Neural crest cell (in vitro differentiated cells): ENCODE results near the gene HIPK3. TPM values are rescaled to one million over a fixed set of nuclear protein-coding genes. Genes with fewer than 3 reads are reported as not detected.

ENCODE experiments used
- DNase-seq: peaks from one replicate; pipeline ENCODE4 v3.0.0; 2021; ENCODE audit warnings: low read depth, mixed read lengths, low spot score
- H3K27ac Mint-ChIP-seq: one replicate; pipeline ENCODE4 v1.8.0; 2021; ENCODE audit warnings: mild to moderate bottlenecking, mixed read lengths; ENCODE audit not compliant: unreplicated experiment
- H3K27me3 Mint-ChIP-seq: 2 replicates; pipeline ENCODE4 v1.8.0; 2021; ENCODE audit warnings: low read depth, mild to moderate bottlenecking, mixed read lengths
- H3K36me3 Mint-ChIP-seq: 2 replicates; pipeline ENCODE4 v1.8.0; 2021; ENCODE audit warnings: low read depth, mild to moderate bottlenecking, mixed read lengths
- H3K4me1 Mint-ChIP-seq: 2 replicates; pipeline ENCODE4 v1.8.0; 2021; ENCODE audit warnings: mixed read lengths
- H3K4me3 Mint-ChIP-seq: one replicate; pipeline ENCODE4 v1.8.0; 2021; ENCODE audit warnings: mild to moderate bottlenecking, mixed read lengths
- H3K9me3 Mint-ChIP-seq: 2 replicates; pipeline ENCODE4 v1.8.0; 2021; ENCODE audit warnings: mixed read lengths
- total RNA-seq: library from RNA; stranded (reverse); gene quantifications from 2 replicates; pipeline ENCODE4 v1.2.1, GENCODE V29; 2021
- TF ChIP-seq, protein P1 (sequence below): fragments of 200-600 bp; sonication (generic); conservative IDR thresholded peaks from 2 replicates; pipeline ENCODE4 v1.5.0; 2021; ENCODE audit warnings: antibody characterized with exemption, mild to moderate bottlenecking

HIPK3 gene
- total RNA-seq, 1 donor from 2014 or later: 33.8 TPM

DNA sequence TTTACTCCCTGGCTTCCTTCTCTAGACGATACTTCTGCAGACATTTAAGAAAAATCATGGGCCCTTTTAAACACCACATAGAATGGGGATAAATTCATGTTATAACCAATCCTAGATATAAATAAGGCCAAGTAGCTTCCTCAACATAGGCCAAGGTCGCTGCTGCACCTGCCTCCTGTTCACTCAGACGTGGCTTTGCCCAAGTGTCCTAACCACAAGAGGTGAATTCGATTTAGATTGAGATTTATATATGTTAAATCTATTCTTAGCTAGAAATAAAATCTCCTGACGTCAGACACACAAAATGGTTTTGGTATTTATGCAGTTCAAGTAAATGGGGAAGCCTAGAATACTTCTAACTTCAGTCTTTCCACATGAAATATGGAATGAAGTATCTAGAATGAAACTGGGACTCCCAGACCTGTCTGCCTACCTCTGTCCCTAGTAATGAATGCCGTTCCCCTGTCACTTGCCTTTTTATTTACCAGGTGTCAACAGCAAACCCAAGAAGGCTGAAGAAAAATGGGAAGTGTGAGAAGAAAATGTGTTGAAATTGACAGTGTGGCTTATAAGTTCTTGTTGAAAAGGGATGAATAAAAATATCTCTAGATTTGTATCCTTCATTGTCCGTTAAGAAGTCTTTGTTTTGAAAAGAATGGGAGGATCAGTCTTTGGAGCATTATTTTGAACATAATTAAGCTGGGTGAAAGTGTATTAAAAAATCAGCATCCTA lies 131.8 kb downstream of the HIPK3 start:
- Mint-ChIP-seq H3K36me3 (peaks cover 5% of the 10 kb centered on the region), H3K4me3 (no peak overlapping the region), H3K27ac (no peak overlapping the region), H3K4me1 (no peaks in the 10 kb centered on the region), H3K27me3 (no peaks in the 10 kb centered on the region), H3K9me3 (peaks cover 3% of the 10 kb centered on the region)
- no peak for DNase-seq
- TF ChIP-seq, protein P1, sequence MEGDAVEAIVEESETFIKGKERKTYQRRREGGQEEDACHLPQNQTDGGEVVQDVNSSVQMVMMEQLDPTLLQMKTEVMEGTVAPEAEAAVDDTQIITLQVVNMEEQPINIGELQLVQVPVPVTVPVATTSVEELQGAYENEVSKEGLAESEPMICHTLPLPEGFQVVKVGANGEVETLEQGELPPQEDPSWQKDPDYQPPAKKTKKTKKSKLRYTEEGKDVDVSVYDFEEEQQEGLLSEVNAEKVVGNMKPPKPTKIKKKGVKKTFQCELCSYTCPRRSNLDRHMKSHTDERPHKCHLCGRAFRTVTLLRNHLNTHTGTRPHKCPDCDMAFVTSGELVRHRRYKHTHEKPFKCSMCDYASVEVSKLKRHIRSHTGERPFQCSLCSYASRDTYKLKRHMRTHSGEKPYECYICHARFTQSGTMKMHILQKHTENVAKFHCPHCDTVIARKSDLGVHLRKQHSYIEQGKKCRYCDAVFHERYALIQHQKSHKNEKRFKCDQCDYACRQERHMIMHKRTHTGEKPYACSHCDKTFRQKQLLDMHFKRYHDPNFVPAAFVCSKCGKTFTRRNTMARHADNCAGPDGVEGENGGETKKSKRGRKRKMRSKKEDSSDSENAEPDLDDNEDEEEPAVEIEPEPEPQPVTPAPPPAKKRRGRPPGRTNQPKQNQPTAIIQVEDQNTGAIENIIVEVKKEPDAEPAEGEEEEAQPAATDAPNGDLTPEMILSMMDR: no peak

DNA sequence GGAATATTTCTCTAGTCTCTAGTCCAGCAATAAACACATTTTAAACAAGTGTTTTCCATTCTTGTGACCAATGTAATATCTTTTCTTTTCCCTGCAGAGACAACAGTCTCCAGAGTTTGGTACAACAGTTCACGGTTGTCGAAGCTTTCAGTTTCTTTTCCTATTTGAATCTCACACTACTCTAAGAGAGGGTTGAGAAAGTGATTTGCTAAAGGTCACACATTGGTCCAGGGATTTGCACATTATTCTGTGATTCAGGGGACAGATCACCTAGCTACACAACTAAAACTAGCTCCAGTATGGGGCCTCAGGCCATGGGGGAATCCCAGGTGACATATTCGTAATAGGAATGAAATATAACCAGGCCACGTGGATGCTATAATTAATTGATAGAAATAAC lies 132.5 kb downstream of the HIPK3 start:
- H3K4me3 Mint-ChIP-seq: no peak overlapping the region
- H3K4me1 Mint-ChIP-seq: no peaks in the 10 kb centered on the region
- no peak overlapping the region for H3K27ac Mint-ChIP-seq
- TF ChIP-seq, protein P1: no peak
- H3K36me3 Mint-ChIP-seq: peaks cover 5% of the 10 kb centered on the region
- no peaks in the 10 kb centered on the region for H3K27me3 Mint-ChIP-seq
- no peak for DNase-seq
- H3K9me3 Mint-ChIP-seq: peaks cover 3% of the 10 kb centered on the region

DNA sequence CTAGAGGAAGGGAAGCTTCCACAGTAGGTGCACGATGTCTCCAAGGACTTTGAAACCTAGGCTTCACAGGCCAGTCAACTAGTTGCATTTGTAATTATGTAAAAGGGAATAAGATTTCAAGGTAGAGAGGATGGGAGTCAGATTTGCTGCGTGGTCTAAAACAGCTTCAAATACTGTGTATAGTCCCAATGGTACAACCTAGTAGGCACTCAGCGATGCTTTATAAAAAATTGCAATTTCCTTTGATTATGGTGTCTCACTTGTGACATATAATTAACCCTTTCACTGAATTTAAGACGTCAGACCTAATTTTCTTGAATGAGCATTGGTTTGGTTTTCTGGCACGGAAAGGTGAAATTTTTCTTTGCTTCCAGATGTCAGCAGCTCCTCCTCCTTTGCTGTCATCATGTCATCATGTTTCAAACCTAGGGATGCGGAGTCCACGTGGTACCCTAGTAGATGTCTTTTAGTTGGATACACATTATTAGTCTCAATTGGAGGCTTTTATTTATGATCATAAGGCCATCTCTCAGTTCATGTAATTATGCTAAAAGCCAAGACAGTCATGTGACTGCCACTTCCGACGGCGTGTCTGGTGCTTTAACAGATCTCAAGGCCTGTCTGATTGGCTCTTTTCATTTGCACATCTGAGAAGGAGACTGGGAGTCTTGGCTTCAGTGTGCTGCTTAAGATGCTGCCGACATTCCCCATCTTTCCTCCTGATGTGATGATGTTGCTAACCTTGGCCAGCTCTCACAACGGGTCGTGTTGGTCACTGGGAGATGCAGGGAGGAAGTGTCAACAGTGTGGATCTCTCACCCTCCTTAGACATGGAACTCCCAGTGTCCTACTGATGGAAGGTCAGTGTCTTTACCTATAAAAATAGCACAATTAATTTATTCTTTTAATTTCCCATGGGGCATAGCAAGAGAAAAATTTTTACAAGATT lies 134.0 kb downstream of the HIPK3 start:
- TF ChIP-seq, protein P1: no peak
- Mint-ChIP-seq H3K27me3 (no peaks in the 10 kb centered on the region), H3K27ac (no peak overlapping the region)

DNA sequence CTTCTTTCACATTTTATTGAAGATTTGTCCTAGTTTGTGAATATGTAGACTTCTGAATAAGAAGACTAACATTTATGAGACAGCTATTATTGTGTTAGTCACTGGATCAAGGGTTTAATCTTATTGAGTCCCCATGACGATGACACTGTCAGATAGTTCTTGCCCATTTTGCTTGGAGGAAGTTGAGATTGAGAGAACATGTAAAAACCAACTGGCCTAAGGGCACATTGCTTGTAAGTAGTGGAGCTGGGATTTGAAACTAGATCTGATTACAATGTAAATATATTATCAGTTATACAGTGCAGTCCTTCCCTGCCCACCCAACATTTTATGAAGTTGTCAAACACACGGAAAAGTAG lies 134.7 kb downstream of the HIPK3 start:
- no peaks in the 10 kb centered on the region for H3K36me3 Mint-ChIP-seq
- H3K27me3 Mint-ChIP-seq: no peaks in the 10 kb centered on the region
- no peaks in the 10 kb centered on the region for H3K4me1 Mint-ChIP-seq
- H3K9me3 Mint-ChIP-seq: no peaks in the 10 kb centered on the region
- H3K27ac Mint-ChIP-seq: no peak overlapping the region
- no peak overlapping the region for H3K4me3 Mint-ChIP-seq
- TF ChIP-seq, protein P1: no peak
- DNase-seq: no peak

More for the DNA sequence above, 134.0 kb downstream of the HIPK3 start:
- Mint-ChIP-seq H3K4me3 (no peak overlapping the region), H3K9me3 (no peaks in the 10 kb centered on the region), H3K4me1 (no peaks in the 10 kb centered on the region), H3K36me3 (no peaks in the 10 kb centered on the region)
- no peak for DNase-seq

DNA sequence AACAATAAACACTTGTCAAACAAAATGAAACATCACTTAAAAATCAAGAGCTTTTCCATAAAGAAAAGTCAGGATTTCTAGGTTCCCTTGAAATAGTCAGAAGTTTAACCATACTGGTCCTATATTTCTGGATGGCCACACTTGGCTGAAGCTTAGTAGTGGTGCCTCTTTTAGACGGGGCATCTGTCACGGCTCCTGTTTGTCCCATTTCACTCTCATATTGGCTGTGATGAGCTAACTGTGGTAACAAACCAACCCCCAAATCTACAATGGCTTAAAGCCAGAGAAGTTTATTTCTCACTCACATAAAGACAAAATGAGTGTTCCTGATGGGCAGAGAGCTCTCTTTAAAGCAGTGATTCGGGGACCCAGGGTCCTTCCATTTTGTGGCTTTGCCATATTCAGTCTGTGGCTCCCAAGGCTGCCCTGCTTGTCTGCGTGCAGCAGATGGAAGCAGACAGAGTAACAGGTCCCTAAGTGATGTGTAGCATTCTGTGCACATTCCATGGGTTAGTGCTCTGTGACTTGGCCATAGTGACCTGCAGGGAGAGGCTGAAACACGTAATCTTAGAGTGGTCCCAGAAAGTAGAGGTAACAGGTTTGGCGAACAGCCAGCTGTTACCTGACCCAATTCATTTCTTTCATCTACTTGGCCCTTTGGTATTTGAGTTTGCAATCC lies 137.4 kb downstream of the HIPK3 start:
- no peak overlapping the region for H3K4me3 Mint-ChIP-seq
- H3K36me3 Mint-ChIP-seq: no peaks in the 10 kb centered on the region
- H3K9me3 Mint-ChIP-seq: no peaks in the 10 kb centered on the region
- H3K27me3 Mint-ChIP-seq: no peaks in the 10 kb centered on the region
- no peaks in the 10 kb centered on the region for H3K4me1 Mint-ChIP-seq
- TF ChIP-seq, protein P1: no peak
- DNase-seq: no peak
- H3K27ac Mint-ChIP-seq: no peak overlapping the region
